Activated gamma-delta T cell treated with Interleukin-2 at 50 U/mL for 16 hours (primary cell): ENCODE measurements around the gene SLC41A1.
A peak's percentile ranks its signal among the peaks of the same experiment; 100 is the strongest.
"Not testable (repeated sequence)": the region's sequence is repeated elsewhere in the genome, so short reads cannot be mapped to it uniquely, and the experiment has no call there.

ENCODE experiments used
- DNase-seq: peaks from one replicate; pipeline ENCODE4 v3.0.0-alpha.2; 2020

SLC41A1 gene

DNA sequence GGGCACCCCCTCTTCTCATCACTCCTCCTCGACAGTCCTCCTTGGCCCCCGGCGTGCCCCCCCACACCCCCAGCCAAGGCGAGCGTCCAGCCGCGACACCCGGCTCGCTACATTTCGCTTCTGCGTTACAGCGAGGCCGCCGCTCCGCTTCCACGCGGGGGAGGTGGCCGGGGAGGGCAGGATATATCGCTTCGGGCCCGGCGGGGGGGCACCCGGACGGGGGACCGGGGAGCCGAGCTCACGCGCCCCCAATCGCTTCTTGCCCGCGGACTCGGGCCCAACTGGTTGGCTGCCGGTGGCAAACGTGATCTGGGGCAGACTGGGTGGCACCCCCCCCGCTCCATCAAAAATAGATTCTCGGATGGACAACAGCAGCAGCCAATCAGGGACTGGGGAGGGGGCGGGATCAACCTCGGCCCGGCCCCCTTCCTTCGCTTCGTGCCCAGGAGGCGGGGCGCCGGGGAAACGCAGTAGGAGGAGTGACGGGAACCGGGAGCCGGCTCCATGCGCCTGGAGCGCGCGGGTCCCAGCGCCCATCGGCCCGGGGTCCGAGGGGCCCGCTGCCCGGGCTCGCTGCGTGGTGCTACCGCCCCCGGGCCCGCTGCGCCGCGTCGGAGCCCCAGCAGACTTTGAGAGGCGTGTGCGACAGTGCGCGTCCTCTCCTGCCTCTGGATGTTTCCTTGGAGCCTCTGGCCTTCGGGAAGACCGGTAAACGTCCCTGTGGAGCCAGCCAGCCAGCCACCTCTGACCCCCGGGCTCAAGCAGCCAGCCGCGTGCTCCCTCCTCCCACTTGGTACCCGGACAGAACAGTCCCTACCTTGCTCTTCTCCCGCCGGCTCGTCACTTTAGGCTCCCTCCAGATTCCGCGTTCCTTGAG is at the start of gene SLC41A1:
Gene SLC41A1 (minus strand): TSS at position 321 of the 877 bp plus-strand sequence. CDS start 2,757 bp downstream, outside the sequence.
- DNase-seq = peak; percentile 90

DNA sequence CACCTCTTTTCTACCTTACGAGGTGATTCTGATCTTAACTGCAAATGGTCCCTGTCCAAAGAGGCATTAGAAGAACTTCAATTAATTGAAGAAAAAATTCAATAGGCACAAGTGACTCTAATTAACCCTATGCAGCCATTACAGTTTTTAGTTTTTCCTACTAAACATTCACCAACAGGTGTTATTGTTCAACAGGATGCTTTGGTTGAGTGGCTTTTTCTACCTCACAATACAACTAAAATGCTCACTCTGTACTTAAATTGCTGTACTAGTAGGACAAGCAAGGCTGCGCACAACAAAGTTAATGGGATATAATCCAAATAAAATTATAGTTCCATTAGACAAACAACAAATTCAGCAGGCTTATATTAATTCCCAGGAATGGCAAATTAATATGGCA is 48.5 kb upstream of the SLC41A1 start:
- no peak for DNase-seq

DNA sequence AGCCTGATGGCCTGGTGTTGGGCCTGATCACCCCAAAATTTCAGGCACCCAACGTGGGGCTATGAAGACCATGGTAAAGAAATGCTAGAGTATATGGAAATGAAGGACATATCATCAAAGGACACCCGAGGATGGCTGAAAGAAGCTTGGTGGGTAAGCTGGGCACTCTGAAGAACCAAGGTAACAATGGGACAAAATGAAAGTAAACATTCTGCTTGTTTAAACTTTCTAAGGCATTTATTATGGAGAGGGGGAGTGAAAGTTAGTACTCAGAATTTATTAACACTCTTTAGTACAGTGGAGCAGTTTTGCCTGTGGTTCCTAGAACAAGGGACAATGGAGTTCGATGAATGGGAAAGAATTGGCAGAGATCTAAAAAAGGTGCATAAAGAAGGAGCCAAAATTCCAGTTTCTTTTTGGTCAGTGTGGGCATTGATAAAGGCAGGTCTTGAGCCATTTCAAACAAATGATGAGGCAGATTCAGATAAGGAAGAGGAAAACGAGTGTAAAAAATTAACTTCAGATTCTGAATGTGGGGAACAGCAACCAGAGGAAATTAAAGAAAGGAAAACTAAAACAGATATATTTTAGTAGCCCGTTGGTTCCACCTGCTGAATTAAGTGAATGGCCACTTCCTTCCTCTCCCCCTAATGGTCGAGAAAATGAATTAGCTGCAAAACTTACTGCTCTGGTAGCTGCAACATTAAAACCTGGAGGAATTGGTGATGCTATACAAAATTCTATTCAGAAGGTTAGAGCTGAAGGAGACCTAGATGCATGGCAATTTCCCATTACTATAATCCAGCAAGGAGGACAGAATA is 45.4 kb upstream of the SLC41A1 start:
- DNase-seq = no peak

DNA sequence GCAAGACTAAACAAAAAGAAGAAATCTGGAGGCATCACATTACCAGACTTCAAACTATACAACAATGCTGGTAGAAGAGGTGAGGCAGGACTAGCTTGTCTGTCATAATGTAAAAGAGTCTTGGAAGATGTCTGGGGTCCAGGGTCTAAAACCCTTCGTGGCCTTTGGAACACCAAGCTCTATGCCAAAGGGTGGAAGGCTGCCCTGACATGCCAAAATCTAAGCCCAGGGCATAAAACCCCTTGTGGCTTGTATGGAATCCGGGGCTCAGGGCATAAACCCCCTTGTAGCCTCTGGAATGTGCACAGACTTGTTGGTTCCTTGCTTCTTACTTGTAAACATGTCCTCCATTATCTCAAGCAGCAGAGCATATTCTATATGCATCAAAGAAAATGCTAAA is 44.5 kb upstream of the SLC41A1 start:
- DNase-seq = not testable (repeated sequence)

DNA sequence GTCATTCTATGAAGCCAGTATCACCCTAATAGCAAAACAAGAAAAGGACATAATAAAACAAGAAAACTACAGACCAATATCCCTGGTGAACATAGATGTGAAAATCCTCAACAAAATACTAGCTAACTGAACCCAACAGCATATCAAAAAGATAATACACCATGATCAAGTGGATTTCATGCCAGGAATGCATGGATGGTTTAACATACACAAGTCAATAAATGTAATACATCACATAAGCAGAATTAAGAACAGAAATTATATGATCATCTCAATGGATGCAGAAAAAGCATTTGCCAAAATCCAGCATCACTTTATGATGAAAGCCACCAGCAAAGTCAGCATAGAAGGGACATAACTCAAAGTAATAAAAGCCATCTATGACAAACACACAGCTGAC is 43.4 kb upstream of the SLC41A1 start:
- no peak for DNase-seq

DNA sequence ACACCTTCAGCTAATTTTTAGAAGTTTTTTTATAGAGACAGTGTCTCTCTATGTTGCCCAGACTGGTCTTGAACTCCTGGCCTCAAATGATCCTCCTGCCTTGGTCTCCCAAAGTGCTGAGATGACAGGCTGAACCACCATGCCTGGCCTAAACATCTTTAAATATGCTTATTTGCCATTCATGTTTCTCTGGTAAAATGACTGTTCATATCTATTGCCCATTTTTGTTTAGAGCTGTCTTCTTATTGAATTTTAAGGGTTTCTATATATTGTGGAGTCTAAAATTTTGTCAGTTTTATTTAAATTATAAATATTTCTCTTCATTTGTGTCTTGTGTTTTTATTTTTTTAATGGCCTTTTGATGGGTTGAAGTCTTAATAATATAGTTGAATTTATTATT is 40.0 kb upstream of the SLC41A1 start:
- DNase-seq = no peak

DNA sequence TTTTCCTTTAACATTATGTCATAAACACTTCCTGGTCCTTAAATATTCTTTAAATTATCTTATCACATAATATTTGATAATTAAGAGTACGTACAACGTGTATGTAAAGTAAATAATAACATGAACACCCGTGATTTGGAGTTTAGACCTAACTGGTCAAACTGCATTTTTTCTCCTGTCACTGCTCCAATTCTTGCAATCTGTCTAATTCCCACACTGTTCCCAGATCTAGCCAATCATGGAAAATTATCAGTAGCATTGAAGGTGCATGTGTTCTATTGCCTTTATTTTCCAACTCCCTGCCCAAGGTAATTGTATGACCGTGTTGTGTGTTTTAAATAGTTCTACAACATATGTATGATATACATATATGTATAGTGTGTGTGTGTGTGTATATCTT is 39.0 kb upstream of the SLC41A1 start:
- DNase-seq = no peak

DNA sequence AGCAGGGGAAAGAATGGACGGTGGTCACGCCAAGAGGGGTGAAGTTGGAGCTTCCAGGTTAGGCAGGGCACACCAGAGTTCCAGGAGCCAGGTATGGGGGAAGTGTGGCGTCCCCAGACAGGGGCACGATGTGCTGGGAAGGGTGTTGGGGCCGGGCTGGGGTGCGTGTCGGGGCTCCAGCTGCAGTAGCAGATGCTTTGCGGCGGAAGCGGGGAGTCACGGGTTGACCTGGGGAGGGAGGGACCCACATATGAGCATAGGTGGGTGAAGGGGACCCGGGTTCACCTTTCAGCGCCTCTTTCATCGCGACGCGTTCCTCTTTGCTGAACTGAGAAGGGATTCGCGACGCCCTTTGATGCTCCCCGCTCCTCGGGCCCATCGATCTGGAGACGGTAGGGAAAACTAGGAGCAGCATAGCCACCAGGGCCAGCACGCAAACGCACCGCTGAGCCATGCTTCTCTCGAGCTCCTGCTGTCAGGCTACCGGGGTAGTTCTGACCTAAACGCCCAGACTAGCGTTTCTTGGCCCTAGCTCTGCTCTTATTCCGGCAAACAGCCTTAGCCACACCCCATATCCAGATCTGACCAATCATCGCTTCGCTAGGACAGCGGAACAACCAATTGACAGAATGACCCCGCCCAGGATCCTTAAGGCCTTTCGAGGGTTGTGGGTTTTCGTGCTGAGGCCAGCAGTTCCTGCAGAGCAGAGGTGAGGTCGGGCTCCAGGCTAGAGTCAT is 36.8 kb upstream of the SLC41A1 start, which contains the start of gene PM20D1:
Gene PM20D1 (minus strand): TSS at position 514 of the 737 bp plus-strand sequence. CDS start 60 bp downstream, at position 454.
- peak; percentile 86 for DNase-seq

DNA sequence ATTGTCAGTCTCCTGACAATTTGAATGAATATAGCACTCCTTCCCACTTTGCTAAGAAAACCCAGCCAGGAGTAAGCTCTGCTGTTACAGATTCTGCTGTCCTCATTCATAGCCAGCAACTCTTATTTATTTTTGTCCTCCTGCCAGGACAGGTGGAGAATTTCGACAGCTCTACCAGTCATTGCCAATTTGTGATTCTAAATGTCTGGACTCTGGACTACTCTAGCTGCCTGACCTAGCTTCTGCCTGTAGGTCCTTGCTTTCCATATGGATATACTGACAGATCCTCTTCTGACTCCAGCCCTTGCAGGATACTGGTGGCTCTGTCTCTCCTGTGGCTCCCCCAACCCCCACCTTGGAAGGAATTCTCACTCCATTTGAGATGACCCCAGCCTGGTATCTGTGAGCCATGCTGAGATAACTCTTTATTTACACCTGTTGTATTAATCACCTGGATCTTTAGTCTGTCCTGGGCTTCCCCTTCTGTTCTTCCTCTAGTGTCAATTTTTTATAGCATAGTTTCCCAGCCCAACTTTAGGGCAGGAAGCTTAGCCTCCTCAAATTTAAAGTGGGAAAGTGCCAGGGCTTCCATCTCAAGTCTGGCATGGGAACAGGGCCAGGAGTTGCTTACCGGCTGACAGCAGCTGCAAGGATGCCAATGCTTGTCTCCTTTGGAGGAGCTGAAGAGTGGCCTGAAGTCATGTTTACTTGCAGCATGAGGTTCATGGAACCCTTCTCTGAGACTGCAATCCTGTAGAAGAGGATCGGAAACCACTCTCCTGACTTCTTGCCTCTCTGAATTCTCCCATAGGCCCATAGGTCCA is 30.2 kb upstream of the SLC41A1 start:
- DNase-seq = no peak

DNA sequence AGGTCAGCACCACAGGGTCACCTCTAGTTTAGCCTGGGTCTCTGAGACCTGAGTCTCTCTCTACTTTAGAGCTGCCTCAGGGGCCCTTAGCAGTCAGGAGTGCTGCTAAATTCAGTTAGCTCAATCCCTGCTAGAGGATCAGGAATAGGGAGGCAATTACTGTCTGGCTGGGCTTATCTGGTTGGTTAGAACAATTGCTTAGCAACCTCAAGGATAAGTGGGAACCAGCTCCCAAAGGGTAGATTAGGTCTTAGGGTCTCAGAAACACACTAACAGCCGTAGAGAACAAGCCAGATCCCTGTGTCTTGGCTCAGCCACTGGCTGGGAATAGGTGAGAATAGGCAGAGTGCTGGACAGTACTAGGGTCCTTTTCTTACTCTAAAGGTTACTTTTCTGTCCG is 29.2 kb upstream of the SLC41A1 start:
- DNase-seq = no peak

DNA sequence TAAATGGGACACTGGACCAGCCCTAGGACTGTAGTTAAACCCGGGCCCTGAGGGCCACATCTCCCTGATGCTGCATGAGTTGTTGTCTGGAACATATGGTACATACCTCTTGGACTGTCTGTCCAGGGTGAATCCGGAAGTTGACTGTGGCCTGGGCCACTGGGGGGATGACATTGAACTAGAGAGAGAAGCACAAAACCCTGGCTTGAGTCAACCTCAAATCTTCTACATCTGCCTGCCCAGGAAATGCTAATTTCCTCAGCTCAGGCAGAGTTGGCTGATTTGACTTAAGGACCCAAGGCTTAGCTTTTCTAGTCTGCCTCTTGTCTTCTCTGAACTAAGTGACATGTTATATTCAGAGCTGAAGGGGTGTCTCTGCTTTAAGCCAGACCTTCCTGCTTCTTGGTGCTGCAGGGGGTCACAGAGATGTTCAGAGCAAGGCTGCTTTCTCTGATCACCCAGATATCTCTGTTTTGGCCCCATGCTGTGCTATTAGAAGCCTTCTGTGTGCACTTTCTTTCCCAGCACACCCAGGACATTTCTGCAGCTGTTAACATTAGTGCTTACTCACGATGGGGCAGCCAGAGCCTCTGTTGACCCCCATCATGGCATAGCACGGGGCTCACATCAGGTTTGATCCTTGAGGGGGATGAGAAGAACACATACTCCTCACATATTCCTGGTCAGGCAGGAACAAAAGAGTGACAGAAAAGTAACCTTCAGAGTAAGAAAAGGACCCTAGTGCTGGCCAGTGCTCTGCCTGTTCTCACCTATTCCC is 27.3 kb upstream of the SLC41A1 start:
- no peak for DNase-seq

DNA sequence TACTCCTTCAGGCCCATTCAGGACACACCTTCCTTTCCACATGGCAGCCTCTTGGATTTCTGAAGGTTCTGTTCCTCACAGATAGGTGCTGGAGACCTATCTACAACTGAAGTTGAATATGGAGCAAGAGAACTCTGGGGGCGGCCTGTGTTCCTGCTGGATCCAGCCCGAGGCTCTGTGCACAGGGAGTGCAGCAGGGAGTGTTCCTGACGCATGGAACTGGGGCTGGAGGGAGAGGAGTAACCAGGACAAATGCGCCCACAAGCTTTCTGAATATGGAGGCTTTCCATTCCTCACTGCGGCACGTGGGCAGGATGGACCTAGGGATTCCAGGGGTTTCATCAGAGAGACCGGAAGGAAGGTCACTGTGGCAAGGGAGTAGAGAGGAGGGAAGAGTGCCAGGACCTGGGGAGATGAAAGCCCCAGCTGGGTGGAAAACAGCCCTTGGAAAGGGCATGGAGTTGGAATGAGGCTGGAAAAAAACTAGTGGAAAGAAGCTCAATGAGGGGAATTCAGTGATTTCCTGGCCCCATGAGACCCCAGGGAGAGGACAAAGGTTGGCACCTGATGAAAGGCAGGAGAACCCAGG is 24.5 kb upstream of the SLC41A1 start:
- no peak for DNase-seq

DNA sequence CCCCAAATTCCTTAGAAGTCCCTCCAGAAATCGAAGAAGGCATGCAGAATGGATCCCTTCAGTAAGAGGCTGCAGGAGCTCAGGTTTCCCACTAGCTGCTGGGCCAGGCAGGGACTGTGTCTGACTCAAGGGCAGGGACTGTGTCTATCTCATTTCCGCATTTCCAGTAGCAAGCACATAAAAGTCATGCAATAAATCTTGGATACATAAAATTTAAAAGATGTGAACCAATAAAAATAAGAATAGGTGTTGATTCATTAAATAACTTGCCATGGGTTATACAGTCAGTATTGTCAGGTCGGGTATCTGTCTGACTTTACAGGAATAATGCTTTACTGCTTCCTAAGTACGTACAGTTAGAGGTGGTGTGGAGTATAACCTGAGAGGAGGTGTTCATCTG is 21.8 kb upstream of the SLC41A1 start:
- no peak for DNase-seq

DNA sequence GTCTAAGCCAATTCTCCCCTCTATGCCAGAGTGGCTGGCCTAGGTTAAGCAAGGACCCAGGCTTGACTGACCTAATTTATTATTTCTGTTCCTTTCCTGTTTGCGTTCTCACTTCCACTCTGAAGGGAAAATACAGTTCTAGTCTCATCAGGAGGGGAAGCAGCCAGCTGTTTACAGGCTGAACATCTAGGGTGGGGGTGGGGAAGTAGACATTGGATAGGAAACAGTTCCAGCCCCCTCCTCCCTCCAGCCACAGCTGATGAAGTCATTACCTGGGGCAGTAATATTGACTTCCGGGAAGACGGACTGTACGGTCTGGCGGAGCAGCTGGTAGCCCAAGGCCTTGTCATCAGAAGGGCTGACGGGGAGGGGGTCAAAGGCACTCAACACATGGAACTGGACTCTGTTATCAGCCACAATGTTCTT is 19.3 kb upstream of the SLC41A1 start:
- no peak for DNase-seq

DNA sequence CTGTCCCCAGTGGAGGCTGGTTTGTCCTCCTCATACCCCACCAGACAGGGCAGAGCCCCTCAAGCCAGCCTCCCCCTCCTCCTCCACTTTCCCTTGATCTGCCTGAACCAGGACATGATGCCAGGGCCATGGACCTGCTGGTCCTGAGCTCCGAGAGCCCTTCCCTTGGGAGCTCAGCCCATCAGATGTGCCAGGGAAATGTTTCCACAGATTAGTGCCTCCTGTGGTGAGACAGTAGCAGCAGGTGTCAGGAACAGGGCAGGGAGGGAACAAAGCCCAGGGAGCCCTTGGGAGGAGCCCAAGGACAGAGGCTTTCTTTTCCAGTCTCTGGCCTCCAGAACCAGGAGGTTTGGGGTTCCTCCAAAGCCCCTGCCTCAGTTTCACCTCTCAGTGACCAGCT is 14.6 kb upstream of the SLC41A1 start:
- no peak for DNase-seq

DNA sequence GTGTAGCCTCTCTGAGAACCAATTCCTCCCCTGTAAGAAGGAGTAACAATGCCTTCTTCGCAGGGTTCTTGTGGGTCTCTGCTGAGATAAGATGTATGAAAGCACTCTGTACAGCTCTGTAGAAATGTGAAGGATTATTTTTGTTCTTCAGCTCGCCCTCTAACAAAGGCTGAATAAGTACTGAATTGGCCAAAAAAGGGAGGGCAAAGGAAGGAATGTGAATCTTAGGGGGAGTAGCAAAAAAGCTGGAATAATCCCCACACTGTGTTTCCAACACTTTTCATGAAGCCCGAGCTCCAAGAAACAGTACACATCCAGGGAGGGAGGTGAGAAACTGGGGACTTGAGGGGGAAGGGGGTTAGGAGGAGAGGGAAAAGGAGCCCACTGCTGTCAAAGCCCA is 14.0 kb upstream of the SLC41A1 start:
- DNase-seq = no peak

DNA sequence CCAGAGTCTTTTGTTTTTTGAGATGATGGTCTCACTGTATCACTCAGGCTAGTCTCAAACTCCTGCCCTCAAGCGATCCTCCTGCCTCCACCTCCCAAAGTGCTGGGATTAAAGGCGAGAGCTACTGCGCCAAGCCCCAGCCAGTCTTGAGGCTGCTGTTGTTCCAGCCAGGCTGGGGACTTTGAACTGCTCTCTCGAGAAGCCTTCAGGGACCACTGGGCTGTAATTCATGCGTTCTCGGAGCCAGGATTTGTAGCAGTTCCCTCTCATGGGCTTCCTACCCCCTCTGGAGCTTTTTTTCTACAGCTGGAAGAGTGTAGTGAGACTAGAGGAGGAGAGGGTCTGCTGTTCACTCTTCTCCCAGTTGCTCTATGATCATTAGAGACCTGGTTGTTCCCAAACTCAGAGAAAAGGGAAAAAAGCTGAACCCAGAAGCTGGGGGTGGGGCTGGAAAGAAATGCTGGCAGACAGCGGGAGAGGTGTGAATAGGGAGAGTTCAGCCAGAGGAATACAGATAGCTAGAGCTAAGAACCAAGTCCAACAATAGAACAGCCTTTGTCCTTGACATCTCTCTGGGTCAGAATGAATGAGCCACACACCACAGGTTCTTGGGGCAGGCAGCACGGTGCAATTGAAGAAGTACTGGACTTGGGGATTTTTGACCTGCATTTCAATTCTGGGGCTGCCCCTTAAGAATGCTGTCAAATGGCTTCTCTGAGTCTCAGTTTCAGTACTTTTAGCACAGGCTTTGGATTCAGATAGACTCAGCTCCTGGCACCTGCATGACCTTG is 13.2 kb upstream of the SLC41A1 start:
- DNase-seq = no peak

DNA sequence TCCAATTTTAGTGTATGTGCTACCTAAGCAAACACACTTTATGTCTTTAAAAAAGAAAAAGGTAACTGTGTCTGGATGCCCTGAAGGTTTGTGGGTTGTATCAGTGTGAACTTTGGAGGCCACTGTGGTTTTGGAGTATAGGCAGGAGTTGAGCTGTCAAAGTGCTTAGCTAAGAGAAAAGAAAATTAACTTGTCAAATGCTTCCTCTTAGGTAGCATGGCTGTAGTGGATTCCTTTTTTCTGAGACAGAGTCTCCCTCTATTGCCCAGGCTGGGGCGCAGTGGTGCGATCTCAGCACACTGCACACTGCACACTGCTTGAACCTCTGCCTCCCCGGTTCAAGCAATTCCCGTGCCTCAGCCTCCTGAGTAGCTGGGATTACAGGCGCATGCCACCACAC is 11.2 kb upstream of the SLC41A1 start:
- no peak for DNase-seq

DNA sequence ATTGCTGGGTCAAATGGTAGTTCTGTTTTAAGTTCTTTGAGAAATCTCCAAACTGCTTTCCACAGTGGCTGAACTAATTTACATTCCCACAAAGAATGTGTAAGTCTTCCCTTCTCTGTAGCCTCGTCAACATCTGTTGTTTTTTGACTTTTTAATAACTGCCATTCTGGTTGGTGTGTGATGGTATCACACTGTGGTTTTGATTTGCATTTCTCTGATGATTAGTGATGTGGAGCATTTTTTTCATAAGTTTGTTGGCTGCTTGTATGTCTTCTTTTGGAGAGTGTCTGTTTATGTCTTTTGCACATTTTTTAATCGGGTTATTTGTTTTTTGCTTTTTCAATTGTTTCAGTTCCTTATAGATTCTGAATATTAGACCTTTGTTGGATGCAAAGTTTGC is 10.3 kb upstream of the SLC41A1 start:
- DNase-seq = not testable (repeated sequence)

DNA sequence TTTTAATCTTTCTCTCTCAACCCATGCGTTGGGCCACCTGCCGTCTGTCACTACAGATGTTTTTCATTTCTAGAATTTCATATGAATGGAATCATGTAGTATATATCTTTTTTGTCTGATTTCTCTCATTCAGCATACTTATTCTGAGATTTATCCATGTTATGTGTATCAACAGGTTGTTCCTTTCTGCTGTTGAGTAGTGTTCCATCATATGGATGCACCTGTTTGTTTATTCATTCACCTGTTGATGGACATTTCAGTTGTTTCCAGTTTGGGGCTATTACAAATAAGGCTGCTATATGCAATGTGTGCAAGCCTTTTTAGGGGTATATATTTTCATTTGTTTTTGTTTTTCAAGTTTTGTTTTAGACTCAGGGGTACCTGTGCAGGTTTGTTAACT is 9.4 kb upstream of the SLC41A1 start:
- no peak for DNase-seq
